MM.1S (cell line): ENCODE measurements around the gene PPP1R13B.

ENCODE experiments used
- DNase-seq: peaks from one replicate; pipeline ENCODE4 v3.0.0-alpha.2; 2015
- H2AFZ ChIP-seq: fragments of 300-600 bp; sonication (generic); 2 replicates; pipeline ENCODE4 v1.6.0; 2016; ENCODE audit warnings: antibody characterized with exemption, low read length
- H3F3A ChIP-seq: fragments of 300-600 bp; sonication (generic); 2 replicates; pipeline ENCODE4 v1.6.1; 2016; ENCODE audit warnings: mild to moderate bottlenecking, antibody characterized with exemption, low read length, moderate library complexity, mixed read lengths; ENCODE audit not compliant: insufficient read depth
- H3K27ac ChIP-seq: fragments of 300-600 bp; sonication (generic); 2 replicates; pipeline ENCODE4 v1.5.1; 2016; ENCODE audit warnings: mild to moderate bottlenecking, low read length
- H3K27me3 ChIP-seq: fragments of 300-600 bp; sonication (generic); replicated peaks from 2 replicates; pipeline ENCODE4 v1.6.0; 2016; ENCODE audit warnings: low read length; ENCODE audit not compliant: insufficient read depth
- H3K36me3 ChIP-seq: fragments of 300-600 bp; sonication (generic); replicated peaks from 2 replicates; pipeline ENCODE4 v1.6.1; 2016; ENCODE audit warnings: mild to moderate bottlenecking, low read length, mixed read lengths; ENCODE audit not compliant: insufficient read depth
- H3K4me1 ChIP-seq: fragments of 300-600 bp; sonication (generic); 2 replicates; pipeline ENCODE4 v1.6.1; 2016; ENCODE audit warnings: low read length, mixed read lengths
- H3K4me2 ChIP-seq: fragments of 300-600 bp; sonication (generic); 2 replicates; pipeline ENCODE4 v1.6.0; 2016; ENCODE audit warnings: low read depth, low read length
- H3K4me3 ChIP-seq: fragments of 300-600 bp; sonication (generic); 2 replicates; pipeline ENCODE4 v1.5.1; 2016; ENCODE audit warnings: low read length, mixed read lengths
- H3K79me2 ChIP-seq: fragments of 300-600 bp; sonication (generic); 2 replicates; pipeline ENCODE4 v1.6.1; 2016; ENCODE audit warnings: mixed run types, low read length, mixed read lengths
- H3K9ac ChIP-seq: fragments of 300-600 bp; sonication (generic); 2 replicates; pipeline ENCODE4 v1.6.1; 2016; ENCODE audit warnings: low read length, mixed read lengths
- H3K9me2 ChIP-seq: fragments of 300-600 bp; sonication (generic); replicated peaks from 2 replicates; pipeline ENCODE4 v1.6.1; 2016; ENCODE audit warnings: mild to moderate bottlenecking, low read length, mixed read lengths; ENCODE audit not compliant: insufficient read depth
- H3K9me3 ChIP-seq: fragments of 300-600 bp; sonication (generic); replicated peaks from 2 replicates; pipeline ENCODE4 v1.6.1; 2016; ENCODE audit warnings: mild to moderate bottlenecking, low read length, mixed read lengths; ENCODE audit not compliant: insufficient read depth
- H4K20me1 ChIP-seq: fragments of 300-600 bp; sonication (generic); 2 replicates; pipeline ENCODE4 v1.6.1; 2016; ENCODE audit warnings: mild to moderate bottlenecking, low read length, moderate library complexity, mixed read lengths; ENCODE audit not compliant: insufficient read depth
- CTCF ChIP-seq: fragments of 300-600 bp; sonication (generic); IDR thresholded peaks from 2 replicates; pipeline ENCODE4 v1.5.1; 2016; ENCODE audit warnings: antibody characterized with exemption, low read length, mixed read lengths
- EZH2 ChIP-seq: fragments of 300-600 bp; sonication (generic); optimal IDR thresholded peaks from 2 replicates; pipeline ENCODE3; 2017; ENCODE audit warnings: low read depth, mild to moderate bottlenecking, antibody characterized with exemption, low read length, mixed read lengths
- EZH2phosphoT487 ChIP-seq: fragments of 300-600 bp; sonication (generic); IDR thresholded peaks from 2 replicates; pipeline ENCODE4 v1.6.1; 2018; ENCODE audit warnings: antibody characterized with exemption, low read length

Gene PPP1R13B

GRCh38 chr14:103828315-103828967 lies 18.9 kb downstream of the PPP1R13B start:
- Histone ChIP-seq H3F3A (no peaks in the 10 kb centered on the region), H3K27ac (no peak overlapping the region), H3K27me3 (no peaks in the 10 kb centered on the region), H3K9me3 (no peaks in the 10 kb centered on the region), H3K4me1 (no peaks in the 10 kb centered on the region), H3K36me3 (no peaks in the 10 kb centered on the region), H2AFZ (no peak overlapping the region), H4K20me1 (no peaks in the 10 kb centered on the region), H3K9me2 (no peaks in the 10 kb centered on the region), H3K9ac (no peak overlapping the region), H3K4me2 (no peak overlapping the region), H3K79me2 (no peaks in the 10 kb centered on the region), H3K4me3 (no peak overlapping the region)
- no peak for TF ChIP-seq EZH2phosphoT487
- no peak for TF ChIP-seq CTCF
- TF ChIP-seq EZH2, result no peak
- DNase-seq, result no peak

DNA sequence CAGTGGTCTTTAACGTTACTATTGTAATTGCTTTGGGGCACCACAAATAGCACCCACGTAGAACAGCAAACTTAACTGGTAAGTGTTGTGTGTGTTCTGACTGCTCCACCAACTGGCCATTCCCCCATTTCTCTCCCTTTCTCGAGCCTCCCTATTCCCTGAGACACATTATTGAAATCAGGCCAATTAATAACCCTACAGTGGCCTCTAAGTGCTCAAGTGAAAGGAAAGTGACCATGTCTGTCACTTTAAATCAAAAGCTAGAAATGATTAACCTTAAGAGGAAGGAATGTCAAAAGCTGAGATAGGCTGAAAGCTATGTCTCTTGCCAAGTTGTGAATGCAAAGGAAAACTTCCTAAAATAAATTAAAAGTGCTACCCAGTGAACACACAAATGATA lies 22.3 kb downstream of the PPP1R13B start:
- TF ChIP-seq CTCF, result no peak
- H3K9me3 ChIP-seq, result no peaks in the 10 kb centered on the region
- no peak overlapping the region for H3K4me3 ChIP-seq
- no peak overlapping the region for H3K4me2 ChIP-seq
- no peak for DNase-seq
- no peaks in the 10 kb centered on the region for H3K36me3 ChIP-seq
- no peak overlapping the region for H3K9ac ChIP-seq
- H3K4me1 ChIP-seq, result no peaks in the 10 kb centered on the region
- no peaks in the 10 kb centered on the region for H3K9me2 ChIP-seq
- H3K27ac ChIP-seq, result no peak overlapping the region
- H4K20me1 ChIP-seq, result no peaks in the 10 kb centered on the region
- H3K79me2 ChIP-seq, result no peaks in the 10 kb centered on the region
- no peaks in the 10 kb centered on the region for H3F3A ChIP-seq
- no peak overlapping the region for H2AFZ ChIP-seq
- no peaks in the 10 kb centered on the region for H3K27me3 ChIP-seq

- H2AFZ ChIP-seq, result no peak overlapping the region
- no peaks in the 10 kb centered on the region for H3K4me1 ChIP-seq
- no peak overlapping the region for H3K4me2 ChIP-seq
- no peaks in the 10 kb centered on the region for H3K9me3 ChIP-seq
- H3K79me2 ChIP-seq, result no peaks in the 10 kb centered on the region
- no peak overlapping the region for H3K4me3 ChIP-seq
- DNase-seq, result no peak
- H3K36me3 ChIP-seq, result no peaks in the 10 kb centered on the region
- TF ChIP-seq CTCF (no peak), EZH2phosphoT487 (no peak), EZH2 (no peak)
- no peaks in the 10 kb centered on the region for H3K9me2 ChIP-seq
- no peaks in the 10 kb centered on the region for H3F3A ChIP-seq
- H3K27ac ChIP-seq, result no peak overlapping the region
- no peaks in the 10 kb centered on the region for H3K27me3 ChIP-seq
- no peak overlapping the region for H3K9ac ChIP-seq
- no peaks in the 10 kb centered on the region for H4K20me1 ChIP-seq
These were observed 26.5 kb downstream of the PPP1R13B start for GRCh38 chr14:103820908-103821307.
